ENCODE measurements around the gene GMFB. TPM values are rescaled to one million over a fixed set of nuclear protein-coding genes. Genes with fewer than 3 reads are reported as not detected.

Gene GMFB
- total RNA-seq, 1 experiment from 2014 or later: 53.8 TPM

GRCh38 chr14:54502602-54503001 is 13.8 kb upstream of the GMFB start:
- ChIA-PET POLR2A (no interaction called here), RAD21 (ENCODE audit: low non-redundant PET in 1 of 2, low total read pairs in 2 of 2, uncharacterized antibody in 2 of 2, unreplicated experiment in 2 of 2) (no interaction called here), CTCF (interaction anchor here (0.8 to 2.1 kb wide), 3 partner anchors 9 to 270 kb away, joined by 3 to 7 read pairs (median 5); no protein-coding TSS in a partner anchor)
- H3K36me3 ChIP-seq (ENCODE audit: control insufficient read depth in 1 of 2, insufficient read depth in 2 of 2, low read length in 2 of 2): no peaks in the 10 kb centered on the region
- H3K4me1 ChIP-seq (ENCODE audit: control insufficient read depth in 1 of 2, insufficient read depth in 2 of 2, low read length in 2 of 2): peaks cover 0 to 9% of the 10 kb centered on the region in 2 experiments; a peak in 3 of 4 replicates
- H3K4me3 ChIP-seq (replicated peaks in 1 of 2; ENCODE audit: low read depth in 1 of 2, low read length in 2 of 2): no peak overlapping the region
- no peaks in the 10 kb centered on the region for H3K27me3 ChIP-seq (ENCODE audit: insufficient read depth, low read length)
- H3K9me2 ChIP-seq (ENCODE audit: insufficient read depth): no peaks in the 10 kb centered on the region
- TF ChIP-seq EZH2 (IDR thresholded peaks at IDR 0.05): no peak
- TF ChIP-seq ZFX (IDR thresholded peaks at IDR 0.05): no peak
- no peak for TF ChIP-seq ZNF274 (IDR thresholded peaks at IDR 0.05; ENCODE audit: low read depth, low read length)
- no peak for TF ChIP-seq RAD21 (IDR thresholded peaks at IDR 0.05; ENCODE audit: low read depth)
- no peak for TF ChIP-seq EGR1 (IDR thresholded peaks at IDR 0.05; ENCODE audit: low read depth)
- TF ChIP-seq MAX (IDR thresholded peaks at IDR 0.05): no peak
- no peak for TF ChIP-seq ELF1 (IDR thresholded peaks at IDR 0.05; ENCODE audit: borderline replicate concordance, low read depth)
- no peak for TF ChIP-seq ATF3 (IDR thresholded peaks at IDR 0.05)
- no peaks in the 10 kb centered on the region for H3K79me2 ChIP-seq (ENCODE audit: insufficient read depth, low read length)
- H3K4me2 ChIP-seq (ENCODE audit: low read length): no peak overlapping the region
- H3K9ac ChIP-seq (ENCODE audit: low read length): no peak overlapping the region
- no peaks in the 10 kb centered on the region for H4K20me1 ChIP-seq (ENCODE audit: insufficient read depth)
- intact Hi-C loops (cut with micrococcal nuclease): no loop called here
- DNase-seq (ENCODE audit: low read depth, low spot score): no peak
- H3K27ac ChIP-seq (ENCODE audit: low read depth, low read length): no peak overlapping the region
- BruUV-seq (replicated peaks): no TSS peak
- H2AFZ ChIP-seq (ENCODE audit: low read depth, low read length, poor library complexity, severe bottlenecking): no peak overlapping the region
- H3K9me3 ChIP-seq (ENCODE audit: control insufficient read depth in 1 of 2, insufficient read depth in 1 of 2, low read depth in 1 of 2, low read length in 2 of 2): no peaks in the 10 kb centered on the region
- no peak for ATAC-seq

GRCh38 chr14:54501480-54501879 is 12.7 kb upstream of the GMFB start:
- no peaks in the 10 kb centered on the region for H4K20me1 ChIP-seq (ENCODE audit: insufficient read depth)
- POLR2A ChIA-PET: no interaction called here
- no peak overlapping the region for H3K4me2 ChIP-seq (ENCODE audit: low read length)
- no peak overlapping the region for H3K9ac ChIP-seq (ENCODE audit: low read length)
- DNase-seq (ENCODE audit: low read depth, low spot score) (no peak), ATAC-seq (no peak)
- H3K9me2 ChIP-seq (ENCODE audit: insufficient read depth): no peaks in the 10 kb centered on the region
- H3K79me2 ChIP-seq (ENCODE audit: insufficient read depth, low read length): no peaks in the 10 kb centered on the region
- RAD21 ChIA-PET (ENCODE audit: low non-redundant PET in 1 of 2, low total read pairs in 2 of 2, uncharacterized antibody in 2 of 2, unreplicated experiment in 2 of 2): no interaction called here
- H3K27ac ChIP-seq (ENCODE audit: low read depth, low read length): no peak overlapping the region
- BruUV-seq (replicated peaks): no TSS peak
- CTCF ChIA-PET: no interaction called here
- H3K4me1 ChIP-seq (ENCODE audit: control insufficient read depth in 1 of 2, insufficient read depth in 2 of 2, low read length in 2 of 2): peaks cover 0 to 9% of the 10 kb centered on the region in 2 experiments; a peak in 3 of 4 replicates
- H3K36me3 ChIP-seq (ENCODE audit: control insufficient read depth in 1 of 2, insufficient read depth in 2 of 2, low read length in 2 of 2): no peaks in the 10 kb centered on the region
- H3K27me3 ChIP-seq (ENCODE audit: insufficient read depth, low read length): no peaks in the 10 kb centered on the region
- H2AFZ ChIP-seq (ENCODE audit: low read depth, low read length, poor library complexity, severe bottlenecking): no peak overlapping the region
- intact Hi-C loops (cut with micrococcal nuclease): no loop called here
- no peak overlapping the region for H3K4me3 ChIP-seq (replicated peaks in 1 of 2; ENCODE audit: low read depth in 1 of 2, low read length in 2 of 2)
- H3K9me3 ChIP-seq (ENCODE audit: control insufficient read depth in 1 of 2, insufficient read depth in 1 of 2, low read depth in 1 of 2, low read length in 2 of 2): no peaks in the 10 kb centered on the region
- TF ChIP-seq SRF (IDR thresholded peaks at IDR 0.05; ENCODE audit: low read depth) (no peak), POLR2AphosphoS5 (IDR thresholded peaks at IDR 0.05; ENCODE audit: low read depth, low read length) (no peak), CBX3 (IDR thresholded peaks at IDR 0.05; ENCODE audit: low read depth) (no peak), SIN3A (IDR thresholded peaks at IDR 0.05; ENCODE audit: low read depth) (no peak)
